ENCODE results near the gene SPATS1.

Gene SPATS1, protein sequence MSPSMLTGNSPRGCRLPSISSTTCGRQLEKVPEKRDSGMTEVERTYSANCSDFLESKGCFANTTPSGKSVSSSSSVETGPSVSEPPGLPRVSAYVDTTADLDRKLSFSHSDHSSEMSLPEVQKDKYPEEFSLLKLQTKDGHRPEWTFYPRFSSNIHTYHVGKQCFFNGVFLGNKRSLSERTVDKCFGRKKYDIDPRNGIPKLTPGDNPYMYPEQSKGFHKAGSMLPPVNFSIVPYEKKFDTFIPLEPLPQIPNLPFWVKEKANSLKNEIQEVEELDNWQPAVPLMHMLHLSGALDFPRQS

DNA sequence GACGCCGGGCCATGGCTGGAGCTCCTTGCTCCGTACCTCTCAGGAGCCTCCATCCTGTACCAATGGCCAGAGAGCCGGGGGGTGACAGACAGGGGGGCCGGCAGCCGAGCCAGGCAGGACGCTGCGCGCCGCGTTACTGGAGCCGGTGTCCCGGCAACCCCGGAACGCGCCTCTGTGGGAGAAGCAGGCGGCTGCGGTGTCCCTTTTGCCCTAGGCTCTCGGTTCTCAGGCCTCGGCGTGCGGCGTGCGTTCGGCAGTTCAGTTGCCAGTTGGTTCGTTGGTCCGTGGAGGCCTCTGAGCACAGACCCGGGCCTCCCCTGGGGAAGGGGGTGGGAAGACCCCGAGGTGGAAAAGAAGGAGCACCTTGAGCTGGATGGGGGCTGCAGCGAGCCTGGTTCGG is at the start of gene SPATS1:
SPATS1 (plus strand) TSS at position 162 of the 400 bp plus-strand sequence. CDS start 446 bp downstream, outside the sequence.
- no peak for DNase-seq

GRCh38 chr6:44292661-44293365 is 49.6 kb upstream of the SPATS1 start:
- no peak for DNase-seq

GRCh38 chr6:44294832-44295791 is 47.3 kb upstream of the SPATS1 start:
- DNase-seq, result no peak

DNA sequence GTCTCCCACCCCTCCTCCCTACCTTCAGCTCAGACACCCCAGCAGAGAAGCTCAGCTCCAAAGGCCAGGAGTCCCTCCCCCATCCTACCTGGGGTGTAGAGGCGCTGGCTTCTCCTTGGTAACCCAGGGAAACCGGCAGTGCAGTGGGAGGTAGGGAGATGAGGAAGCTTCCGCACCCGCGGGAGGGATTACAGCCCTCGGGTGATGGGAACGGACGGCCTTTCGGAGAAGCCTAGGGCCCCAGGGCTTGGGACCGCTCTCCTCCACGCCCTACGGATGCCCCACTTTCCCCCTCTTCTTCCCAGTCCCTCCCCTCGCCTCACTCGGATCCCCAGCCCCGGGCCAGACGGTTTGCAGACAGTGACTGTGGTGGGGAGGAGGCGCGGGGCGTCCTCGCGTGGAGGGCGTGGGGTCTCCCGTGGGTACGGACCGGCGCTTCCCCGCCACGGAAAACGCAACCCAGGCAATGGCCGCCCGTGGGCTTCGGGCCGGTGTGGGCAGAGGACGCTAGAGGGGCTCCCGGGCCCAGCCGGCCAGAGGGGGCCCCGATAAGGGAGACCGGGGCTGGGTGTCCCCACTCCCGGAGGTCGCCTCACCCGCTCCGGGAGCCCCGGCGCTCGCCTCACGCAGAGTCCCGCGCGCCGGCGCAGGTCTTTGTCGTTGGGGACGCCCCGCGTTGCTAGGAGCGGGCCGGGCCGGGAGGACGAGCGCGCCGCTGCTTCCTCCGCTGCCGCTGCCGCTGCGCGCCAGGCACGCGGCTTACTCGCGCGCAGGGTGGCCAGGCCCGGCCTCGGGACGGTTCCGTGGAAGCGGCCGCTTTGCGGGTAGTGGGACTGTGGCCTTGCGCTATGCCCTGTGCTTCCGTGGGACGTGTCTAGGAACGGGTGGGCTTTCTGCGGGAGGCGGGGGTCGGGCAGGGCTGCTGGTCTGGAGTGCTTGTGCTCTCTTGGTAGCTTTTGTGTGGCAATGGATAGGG is 45.1 kb upstream of the SPATS1 start:
- peak; percentile 23 for DNase-seq

DNA sequence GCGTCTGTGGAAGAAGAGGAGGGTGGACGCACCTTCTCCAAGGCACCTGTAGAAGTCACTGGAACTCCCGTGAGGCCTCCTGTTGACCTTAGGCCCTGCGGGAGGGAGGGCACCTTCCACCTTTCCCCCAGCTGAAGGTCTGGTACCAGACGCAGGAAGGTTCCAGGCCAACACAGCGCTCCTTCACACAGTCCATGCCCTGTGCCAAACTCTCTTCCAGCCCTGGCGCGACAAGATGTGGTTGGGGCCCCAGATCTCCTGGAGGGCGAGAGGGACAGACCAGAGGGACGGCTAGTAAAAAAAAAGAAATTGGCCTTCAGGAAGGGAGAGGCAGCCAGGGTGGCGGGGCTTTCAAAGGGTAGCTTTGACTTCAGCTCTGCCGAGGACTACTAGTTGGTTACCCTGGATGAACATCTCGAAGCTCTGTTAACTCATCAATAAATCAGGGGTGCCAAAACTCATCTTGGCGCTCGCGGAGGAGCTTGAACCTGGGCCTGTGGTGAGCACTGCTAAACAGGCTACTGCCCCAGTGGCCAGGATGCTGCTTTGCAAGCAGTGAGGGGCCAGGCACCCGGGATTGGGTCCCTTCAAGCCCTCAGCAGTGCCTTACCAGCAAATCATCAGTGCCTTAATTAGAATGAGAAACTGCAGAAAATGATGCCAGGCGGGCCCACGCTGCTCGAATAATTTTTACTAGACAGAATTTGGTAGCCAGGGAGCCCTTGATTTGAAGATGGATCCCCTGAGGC is 44.2 kb upstream of the SPATS1 start:
- no peak for DNase-seq

- DNase-seq, result no peak
These were observed 43.6 kb upstream of the SPATS1 start for GRCh38 chr6:44298864-44299263.

GRCh38 chr6:44300292-44300823 is 42.1 kb upstream of the SPATS1 start:
- no peak for DNase-seq

- no peak for DNase-seq
These were observed 41.3 kb upstream of the SPATS1 start for GRCh38 chr6:44301106-44301505.

- DNase-seq, result no peak
These were observed 40.5 kb upstream of the SPATS1 start for GRCh38 chr6:44301782-44302564.

- DNase-seq, result no peak
These were observed 39.6 kb upstream of the SPATS1 start for GRCh38 chr6:44302856-44303255.

GRCh38 chr6:44303842-44304241 is 38.6 kb upstream of the SPATS1 start:
- DNase-seq, result no peak

DNA sequence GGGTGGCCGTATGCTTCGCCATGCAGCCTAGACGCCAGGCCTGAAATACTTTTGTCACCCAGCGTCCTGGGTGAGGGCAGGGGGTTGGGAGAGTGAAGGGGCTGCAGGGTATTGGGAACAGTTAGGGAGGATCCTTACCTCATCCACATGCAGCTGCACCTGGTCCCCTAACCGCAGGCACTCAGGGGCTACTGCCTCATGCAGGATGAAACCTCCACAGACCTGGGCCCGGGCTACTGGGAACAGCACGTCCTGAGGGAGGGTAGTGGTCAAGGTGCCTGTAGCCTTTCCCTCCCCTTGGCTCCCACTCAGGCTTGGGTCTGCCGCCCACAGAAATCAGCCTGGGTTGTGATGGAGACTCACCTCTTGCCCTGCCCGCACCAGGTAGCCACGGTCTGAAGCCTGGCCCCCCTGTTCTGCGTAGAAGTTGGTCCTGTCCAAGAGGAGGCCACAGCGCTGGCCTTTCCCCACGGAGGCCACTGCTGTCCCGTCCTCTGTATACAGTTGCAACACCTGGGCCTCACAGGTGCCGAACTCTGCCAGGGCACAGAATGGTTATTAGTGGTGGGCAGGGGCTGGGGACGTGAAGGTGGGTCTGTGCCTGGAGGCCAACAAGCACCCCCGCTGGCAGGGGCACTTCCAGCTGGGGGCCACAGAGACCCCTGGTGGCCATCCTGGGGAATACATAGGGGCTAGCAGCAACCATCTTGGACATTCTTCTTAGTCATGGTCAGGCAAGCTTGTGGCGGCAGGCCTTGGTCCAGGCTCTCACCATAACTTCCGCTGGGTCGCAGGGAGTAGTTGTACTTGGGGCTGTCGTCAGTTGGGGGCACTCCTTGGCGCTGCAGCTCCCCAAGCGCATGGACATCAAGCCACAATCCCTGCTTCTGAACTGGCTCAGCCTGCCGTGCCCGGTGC is 37.9 kb upstream of the SPATS1 start:
- DNase-seq, result peak; percentile 28

- DNase-seq, result no peak
These were observed 37.2 kb upstream of the SPATS1 start for GRCh38 chr6:44305200-44305725.

GRCh38 chr6:44306710-44307109 is 35.7 kb upstream of the SPATS1 start:
- no peak for DNase-seq

DNA sequence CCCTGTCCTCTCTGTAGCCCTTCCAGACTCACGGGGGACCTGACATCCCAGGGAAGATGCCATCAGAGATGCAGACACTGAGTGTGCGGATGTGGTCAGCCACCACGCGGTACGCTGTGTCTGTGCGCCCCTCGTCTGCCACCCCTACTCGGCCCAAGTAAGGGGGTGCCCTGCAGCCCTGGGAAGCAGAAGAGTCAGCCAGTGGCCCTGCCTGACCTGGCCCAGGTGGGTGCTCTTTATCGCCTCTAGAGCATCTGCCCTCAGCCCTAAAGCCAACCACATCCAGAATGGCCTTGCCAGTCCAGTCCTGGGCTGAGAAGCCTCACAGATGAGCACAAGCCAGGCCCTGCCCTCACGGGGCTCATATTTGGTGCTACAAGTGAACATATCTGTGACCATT is 35.2 kb upstream of the SPATS1 start:
- DNase-seq, result no peak

GRCh38 chr6:44309092-44309491 is 33.4 kb upstream of the SPATS1 start:
- DNase-seq, result no peak

DNA sequence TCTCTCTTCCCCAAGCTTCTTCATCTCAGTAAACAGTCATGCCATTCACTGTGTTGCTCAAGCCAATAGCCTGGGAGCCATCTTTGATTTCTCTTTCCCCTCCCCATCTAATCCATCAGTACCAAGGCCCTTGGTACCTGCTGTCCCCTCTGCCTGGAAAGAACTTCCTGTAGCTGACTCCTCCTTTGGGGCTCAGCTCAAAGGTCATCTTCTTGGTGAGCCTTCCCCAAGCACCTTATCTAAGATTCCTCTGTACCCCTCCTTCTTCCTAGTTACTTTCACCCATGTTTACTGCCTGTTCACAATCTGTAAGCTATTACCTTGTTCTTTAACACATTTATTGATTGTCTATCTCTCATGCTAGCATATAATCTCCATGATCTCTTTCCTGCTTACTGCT is 32.8 kb upstream of the SPATS1 start:
- DNase-seq, result no peak

DNA sequence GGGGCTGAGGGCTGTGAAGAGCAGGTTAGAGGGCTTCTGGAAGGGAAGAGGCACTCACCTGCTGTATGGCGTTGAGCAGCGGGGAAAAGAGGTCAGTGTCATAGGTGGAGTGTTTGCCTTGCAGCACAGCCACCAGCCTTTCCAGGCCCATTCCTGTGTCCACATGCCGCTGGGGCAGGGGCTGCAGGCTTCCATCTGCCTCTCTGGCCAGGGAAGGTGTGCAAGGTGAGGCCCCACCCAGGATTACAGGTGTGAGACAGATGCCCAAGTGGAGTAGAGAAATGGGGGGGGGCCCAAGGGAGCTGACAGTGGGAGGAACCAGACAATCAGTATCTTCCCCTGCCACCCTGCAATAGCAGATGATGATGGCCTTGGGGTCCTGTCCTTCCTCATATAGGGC is 32.2 kb upstream of the SPATS1 start:
- no peak for DNase-seq

GRCh38 chr6:44311304-44311703 is 31.1 kb upstream of the SPATS1 start:
- DNase-seq, result no peak

All from activated T-cell treated with anti-CD3 and anti-CD28 coated beads for 4 hours (primary cell).